ENCODE results near the gene PRKG1. TPM values are rescaled to one million over a fixed set of nuclear protein-coding genes. Genes with fewer than 3 reads are reported as not detected.
"Not testable (repeated sequence)": the region's sequence is repeated elsewhere in the genome, so short reads cannot be mapped to it uniquely, and the experiment has no call there.

The PRKG1 gene
- total RNA-seq, 4 donors from 2014 or later: 24.5 to 46.1 (median 37.1) TPM

- 93% methylated on average over 2 of the region's 2 CpGs for WGBS
- TF ChIP-seq EP300 (IDR thresholded peaks at IDR 0.05) (no peak), POLR2A (IDR thresholded peaks at IDR 0.05; ENCODE audit: low read depth) (no peak), POLR2AphosphoS5 (IDR thresholded peaks at IDR 0.05) (no peak)
- TF ChIP-seq, protein P1, sequence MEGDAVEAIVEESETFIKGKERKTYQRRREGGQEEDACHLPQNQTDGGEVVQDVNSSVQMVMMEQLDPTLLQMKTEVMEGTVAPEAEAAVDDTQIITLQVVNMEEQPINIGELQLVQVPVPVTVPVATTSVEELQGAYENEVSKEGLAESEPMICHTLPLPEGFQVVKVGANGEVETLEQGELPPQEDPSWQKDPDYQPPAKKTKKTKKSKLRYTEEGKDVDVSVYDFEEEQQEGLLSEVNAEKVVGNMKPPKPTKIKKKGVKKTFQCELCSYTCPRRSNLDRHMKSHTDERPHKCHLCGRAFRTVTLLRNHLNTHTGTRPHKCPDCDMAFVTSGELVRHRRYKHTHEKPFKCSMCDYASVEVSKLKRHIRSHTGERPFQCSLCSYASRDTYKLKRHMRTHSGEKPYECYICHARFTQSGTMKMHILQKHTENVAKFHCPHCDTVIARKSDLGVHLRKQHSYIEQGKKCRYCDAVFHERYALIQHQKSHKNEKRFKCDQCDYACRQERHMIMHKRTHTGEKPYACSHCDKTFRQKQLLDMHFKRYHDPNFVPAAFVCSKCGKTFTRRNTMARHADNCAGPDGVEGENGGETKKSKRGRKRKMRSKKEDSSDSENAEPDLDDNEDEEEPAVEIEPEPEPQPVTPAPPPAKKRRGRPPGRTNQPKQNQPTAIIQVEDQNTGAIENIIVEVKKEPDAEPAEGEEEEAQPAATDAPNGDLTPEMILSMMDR (IDR thresholded peaks at IDR 0.05): no peak
- DNase-seq (ENCODE audit: extremely low spot score): no peak
- no peaks in the 10 kb centered on the region for H3K9me3 ChIP-seq
- H3K4me1 ChIP-seq: no peaks in the 10 kb centered on the region
- intact Hi-C loops (cut with DNase I): no loop called here
- no peak overlapping the region for H3K4me3 ChIP-seq
- H3K27ac ChIP-seq (replicated peaks in 1 of 4): no peak overlapping the region
- no peaks in the 10 kb centered on the region for H3K27me3 ChIP-seq
- H3K36me3 ChIP-seq: no peaks in the 10 kb centered on the region
Measured at GRCh38 chr10:52245547-52245946, 1171.3 kb downstream of the PRKG1 start.

GRCh38 chr10:52247929-52248328 is 1173.6 kb downstream of the PRKG1 start:
- H3K4me1 ChIP-seq; intact Hi-C loops (cut with DNase I); H3K9me3 ChIP-seq; DNase-seq (ENCODE audit: extremely low spot score); H3K27me3 ChIP-seq; H3K36me3 ChIP-seq; H3K27ac ChIP-seq (replicated peaks in 1 of 4); H3K4me3 ChIP-seq: not testable (repeated sequence)
- 95% methylated on average over 7 of the region's 7 CpGs for WGBS

GRCh38 chr10:52248697-52249306 is 1174.5 kb downstream of the PRKG1 start:
- DNase-seq (ENCODE audit: extremely low spot score): no peak
- Histone ChIP-seq H3K27me3 (no peaks in the 10 kb centered on the region), H3K4me1 (peaks cover 0 to 9% (median 0%) of the 10 kb centered on the region in 4 donors), H3K9me3 (no peaks in the 10 kb centered on the region), H3K27ac (replicated peaks in 1 of 4) (no peak overlapping the region), H3K4me3 (no peak overlapping the region), H3K36me3 (no peaks in the 10 kb centered on the region)
- intact Hi-C loops (cut with DNase I): no loop called here
- 95% methylated on average over 4 of the region's 4 CpGs for WGBS
- TF ChIP-seq POLR2A (IDR thresholded peaks at IDR 0.05; ENCODE audit: low read depth) (no peak), POLR2AphosphoS5 (IDR thresholded peaks at IDR 0.05) (no peak), EP300 (IDR thresholded peaks at IDR 0.05) (no peak)
- TF ChIP-seq, protein P1 (IDR thresholded peaks at IDR 0.05): no peak

GRCh38 chr10:52249850-52250395 is 1175.6 kb downstream of the PRKG1 start:
- Histone ChIP-seq H3K36me3 (no peaks in the 10 kb centered on the region), H3K27ac (replicated peaks in 1 of 4) (no peak overlapping the region), H3K27me3 (no peaks in the 10 kb centered on the region), H3K4me3 (no peak overlapping the region), H3K9me3 (peaks cover 0 to 3% (median 0%) of the 10 kb centered on the region in 4 donors), H3K4me1 (peaks cover 0 to 11% (median 0%) of the 10 kb centered on the region in 4 donors)
- DNase-seq (ENCODE audit: extremely low spot score): no peak
- WGBS: 76% methylated on average over 6 of the region's 6 CpGs
- TF ChIP-seq EP300 (IDR thresholded peaks at IDR 0.05) (no peak), POLR2A (IDR thresholded peaks at IDR 0.05; ENCODE audit: low read depth) (no peak), POLR2AphosphoS5 (IDR thresholded peaks at IDR 0.05) (no peak)
- TF ChIP-seq, protein P1 (IDR thresholded peaks at IDR 0.05): no peak
- intact Hi-C loops (cut with DNase I): no loop called here

GRCh38 chr10:52250510-52250909 is 1176.2 kb downstream of the PRKG1 start:
- peaks cover 0 to 3% (median 0%) of the 10 kb centered on the region in 4 donors for H3K9me3 ChIP-seq
- intact Hi-C loops (cut with DNase I): no loop called here
- H3K27ac ChIP-seq (replicated peaks in 1 of 4): no peak overlapping the region
- no peak for TF ChIP-seq POLR2A (IDR thresholded peaks at IDR 0.05; ENCODE audit: low read depth)
- no peak overlapping the region for H3K4me3 ChIP-seq
- no peaks in the 10 kb centered on the region for H3K36me3 ChIP-seq
- H3K4me1 ChIP-seq: peaks cover 0 to 16% (median 0%) of the 10 kb centered on the region in 4 donors
- WGBS: 52% methylated on average over 3 of the region's 3 CpGs
- DNase-seq (ENCODE audit: extremely low spot score): no peak
- no peaks in the 10 kb centered on the region for H3K27me3 ChIP-seq

All from esophagus muscularis mucosa (tissue), 4 donors.